ENCODE measurements around the gene ABCA8. TPM values are rescaled to one million over a fixed set of nuclear protein-coding genes. Genes with fewer than 3 reads are reported as not detected.

Gene ABCA8
- total RNA-seq, 1 experiment from 2014 or later: not detected

DNA sequence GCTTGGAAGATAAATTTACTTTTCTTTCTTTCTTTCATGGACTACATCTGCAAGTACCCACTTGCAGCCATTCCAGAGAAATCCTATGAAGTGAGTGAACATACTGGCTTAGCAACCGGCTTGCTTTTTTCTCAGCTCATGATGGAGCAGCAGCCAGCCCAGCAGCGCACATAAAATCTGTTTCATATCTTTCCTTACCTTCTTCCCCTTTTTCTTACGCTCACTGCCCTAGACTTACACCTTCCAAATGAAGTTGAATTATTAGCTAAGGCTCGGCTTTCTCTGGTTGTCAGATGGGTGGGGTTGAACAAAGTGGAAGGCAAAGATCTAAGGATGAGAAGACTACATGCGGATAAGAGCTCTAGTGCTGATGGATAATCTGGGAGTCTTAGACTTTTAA is 13.9 kb upstream of the ABCA8 start:
- Histone ChIP-seq H2AFZ (ENCODE audit: low read length) (no peak overlapping the region), H2BK120ac (ENCODE audit: low read depth, low read length, poor library complexity, severe bottlenecking) (no peak overlapping the region)

More for the DNA sequence above, 13.9 kb upstream of the ABCA8 start:
- H2BK20ac ChIP-seq (ENCODE audit: low read depth, low read length, poor library complexity, severe bottlenecking): no peak overlapping the region
- no peaks in the 10 kb centered on the region for H4K20me1 ChIP-seq (ENCODE audit: control insufficient read depth, insufficient read depth, insufficient read length)
- Mint-ChIP-seq H3K27me3 (ENCODE audit: low read depth) (no peaks in the 10 kb centered on the region; the same call in none of the 2 replicates), H3K27ac (no peak overlapping the region), H3K9me3 (no peaks in the 10 kb centered on the region), H3K4me1 (no peaks in the 10 kb centered on the region), H3K36me3 (ENCODE audit: insufficient read depth in 1 of 3, low read depth in 3 of 3) (no peaks in the 10 kb centered on the region), H3K4me3 (no peak overlapping the region)
- no peak overlapping the region for H2AK5ac ChIP-seq (ENCODE audit: insufficient read length, low read length)
- no peaks in the 10 kb centered on the region for H3K9me3 ChIP-seq (ENCODE audit: control insufficient read depth, low read depth, low read length)
- H3K23ac ChIP-seq (ENCODE audit: insufficient read length, low read depth, low read length): no peak overlapping the region
- H3K4me2 ChIP-seq (ENCODE audit: insufficient read depth, insufficient read length, low read length): no peak overlapping the region
- no peaks in the 10 kb centered on the region for H3K79me2 ChIP-seq (ENCODE audit: insufficient read depth, low read length)
- no peak overlapping the region for H2BK5ac ChIP-seq (ENCODE audit: insufficient read length, low read length)
- no peak overlapping the region for H3K14ac ChIP-seq (ENCODE audit: insufficient read depth, low read length)
- no peaks in the 10 kb centered on the region for H3K27me3 ChIP-seq (ENCODE audit: insufficient read depth, low read length)
- DNase-seq: no peak
- no CpG with 5 or more reads among the region's 5 CpGs for WGBS (ENCODE audit: extremely low coverage, insufficient read length, low lambda C conversion rate)
- no peak for TF ChIP-seq CTCF (conservative IDR thresholded peaks at IDR 0.05)
- H3K4ac ChIP-seq (ENCODE audit: low read depth, low read length): no peak overlapping the region
- H2BK12ac ChIP-seq (ENCODE audit: insufficient read length, low read depth, low read length): no peak overlapping the region
- H3K79me1 ChIP-seq (ENCODE audit: insufficient read depth, low read depth, low read length, poor library complexity, severe bottlenecking): no peaks in the 10 kb centered on the region
- H3K4me1 ChIP-seq (ENCODE audit: insufficient read depth, low read length): no peaks in the 10 kb centered on the region
- H3K23me2 ChIP-seq (ENCODE audit: insufficient read length, low read depth, low read length, poor library complexity, severe bottlenecking): no peaks in the 10 kb centered on the region
- H2BK15ac ChIP-seq (ENCODE audit: low read depth, low read length): no peak overlapping the region
- H3K27ac ChIP-seq (ENCODE audit: insufficient read length, low read depth, low read length): no peak overlapping the region
- no peak overlapping the region for H3K9ac ChIP-seq (ENCODE audit: extremely low read depth, insufficient read length, low read length)
- H4K91ac ChIP-seq (ENCODE audit: insufficient read length, low read depth, low read length): no peak overlapping the region
- H4K5ac ChIP-seq (ENCODE audit: insufficient read length, low read depth, low read length): no peak overlapping the region
- H3T11ph ChIP-seq (ENCODE audit: low read length): no peak overlapping the region
- H3K56ac ChIP-seq (ENCODE audit: insufficient read length, low read depth, low read length): no peak overlapping the region
- H3K18ac ChIP-seq (ENCODE audit: insufficient read length, low read depth, low read length): no peak overlapping the region
- H4K8ac ChIP-seq (replicated peaks; ENCODE audit: insufficient read length, low read depth, low read length): no peak overlapping the region

Data from H9 (cell line).